CD4-positive, alpha-beta T cell (primary cell): ENCODE measurements around the gene EEF1AKMT3. TPM values are rescaled to one million over a fixed set of nuclear protein-coding genes. Genes with fewer than 3 reads are reported as not detected.
A peak's percentile ranks its signal among the peaks of the same experiment; 100 is the strongest.

Experiments
- ATAC-seq: fragments of 200-7000 bp; cut with Tn5 transposase; one replicate; pipeline ENCODE4 v1.10.0; 2022; ENCODE audit warnings: mild to moderate bottlenecking; ENCODE audit not compliant: poor library complexity
- CTCF ChIA-PET: fragments of 350-600 bp; sonication (Branson Sonifier 250); formaldehyde crosslinking; loops from one replicate; lab custom pipeline; 2021; ENCODE audit warnings: antibody characterized with exemption, inconsistent platforms; lab: Charles Lee
- POLR2A ChIA-PET: fragments of 350-600 bp; sonication (Branson Sonifier 250); formaldehyde crosslinking; loops from one replicate; lab custom pipeline; 2021; ENCODE audit warnings: antibody characterized with exemption, inconsistent platforms; lab: Charles Lee
- DNase-seq, 14 experiments: peaks; one replicate each; pipeline ENCODE4 v3.0.0-alpha.2; 2013 to 2020; ENCODE audit warnings: mixed read lengths in 2 of 14
- H3K27ac ChIP-seq, 2 donors: one replicate each; pipeline versions ENCODE4 v1.5.1 to v1.7.0; 2013; ENCODE audit warnings: low read length in 2 of 2, low read depth in 1 of 2, mild to moderate bottlenecking in 1 of 2
- H3K27me3 ChIP-seq, 2 experiments: 1 replicate in 1 of 2; 2 replicates in 1 of 2; pipeline versions ENCODE4 v1.6.1 to v1.7.0; 2013; ENCODE audit warnings: low read length in 2 of 2, control low read depth in 1 of 2, mild to moderate bottlenecking in 1 of 2, moderate library complexity in 1 of 2; ENCODE audit not compliant: insufficient read depth in 2 of 2, control insufficient read depth in 1 of 2
- H3K36me3 ChIP-seq: one replicate; pipeline ENCODE4 v1.6.1; 2013; ENCODE audit warnings: low read length, control low read depth; ENCODE audit not compliant: insufficient read depth
- H3K4me1 ChIP-seq: one replicate; pipeline ENCODE4 v1.6.1; 2013; ENCODE audit warnings: low read length, control low read depth; ENCODE audit not compliant: insufficient read depth
- H3K4me3 ChIP-seq: one replicate; pipeline ENCODE4 v1.5.1; 2013; ENCODE audit warnings: mild to moderate bottlenecking, low read length, moderate library complexity
- H3K9me3 ChIP-seq, 2 experiments: 1 replicate in 1 of 2; 2 replicates in 1 of 2; pipeline versions ENCODE4 v1.6.1 to v1.7.0; 2013; ENCODE audit warnings: low read length in 2 of 2, mild to moderate bottlenecking in 2 of 2, control low read depth in 1 of 2, moderate library complexity in 1 of 2; ENCODE audit not compliant: control insufficient read depth in 1 of 2, insufficient read depth in 1 of 2
- H3K27ac Mint-ChIP-seq: one replicate; pipeline ENCODE4 v1.8.0; 2020; ENCODE audit warnings: mixed read lengths
- H3K27me3 Mint-ChIP-seq: one replicate; pipeline ENCODE4 v1.8.0; 2021; ENCODE audit warnings: mixed read lengths
- H3K36me3 Mint-ChIP-seq: one replicate; pipeline ENCODE4 v1.8.0; 2021; ENCODE audit warnings: low read depth, mixed read lengths
- H3K4me1 Mint-ChIP-seq: one replicate; pipeline ENCODE4 v1.8.0; 2021; ENCODE audit warnings: low read depth, mixed read lengths
- H3K4me3 Mint-ChIP-seq: one replicate; pipeline ENCODE4 v1.8.0; 2020; ENCODE audit warnings: mild to moderate bottlenecking, mixed read lengths
- H3K9me3 Mint-ChIP-seq: one replicate; pipeline ENCODE4 v1.8.0; 2020; ENCODE audit warnings: mixed read lengths
- intact Hi-C, 2 experiments: fragments of 100-400 bp; cut with DNase I in 1 of 2; cut with micrococcal nuclease in 1 of 2; formaldehyde crosslinking; loops; one replicate each; pipeline versions ENCODE4 v1.15.1 to v1.9.0; 2023 to 2025; cut with DNase I, micrococcal nuclease
- total RNA-seq, 174 experiments: library from RNA in 2 of 174; stranded (reverse) in 2 of 174; gene quantifications; one replicate each; pipeline ENCODE4 v1.2.3 and lab custom pipeline; 2021 to 2026
- TF ChIP-seq, protein P1 (sequence below): fragments of 200-600 bp; IDR thresholded peaks from one replicate; pipeline ENCODE4 v1.8.0; 2022; ENCODE audit warnings: antibody characterized with exemption, mild to moderate bottlenecking

Gene EEF1AKMT3
- total RNA-seq, 2 experiments from 2014 or later, result 1.1 to 1.4 TPM

- H3K4me1 Mint-ChIP-seq, result peaks cover 7% of the 10 kb centered on the region
- peak overlapping the region; percentile 59 for H3K27ac Mint-ChIP-seq
- Histone ChIP-seq H3K9me3 (no peaks in the 10 kb centered on the region), H3K36me3 (peaks cover 60% of the 10 kb centered on the region), H3K4me1 (no peaks in the 10 kb centered on the region), H3K27ac (peak overlapping the region in 1 of 2 donors; percentile 33), H3K4me3 (no peak overlapping the region), H3K27me3 (no peaks in the 10 kb centered on the region)
- ATAC-seq (no peak), DNase-seq (no peak)
- intact Hi-C loops, result no loop called here
- ChIA-PET POLR2A (no interaction called here), CTCF (no interaction called here)
- no peaks in the 10 kb centered on the region for H3K27me3 Mint-ChIP-seq
- H3K36me3 Mint-ChIP-seq, result peaks cover 64% of the 10 kb centered on the region
- H3K4me3 Mint-ChIP-seq, result no peak overlapping the region
- no peaks in the 10 kb centered on the region for H3K9me3 Mint-ChIP-seq
- TF ChIP-seq, protein P1, sequence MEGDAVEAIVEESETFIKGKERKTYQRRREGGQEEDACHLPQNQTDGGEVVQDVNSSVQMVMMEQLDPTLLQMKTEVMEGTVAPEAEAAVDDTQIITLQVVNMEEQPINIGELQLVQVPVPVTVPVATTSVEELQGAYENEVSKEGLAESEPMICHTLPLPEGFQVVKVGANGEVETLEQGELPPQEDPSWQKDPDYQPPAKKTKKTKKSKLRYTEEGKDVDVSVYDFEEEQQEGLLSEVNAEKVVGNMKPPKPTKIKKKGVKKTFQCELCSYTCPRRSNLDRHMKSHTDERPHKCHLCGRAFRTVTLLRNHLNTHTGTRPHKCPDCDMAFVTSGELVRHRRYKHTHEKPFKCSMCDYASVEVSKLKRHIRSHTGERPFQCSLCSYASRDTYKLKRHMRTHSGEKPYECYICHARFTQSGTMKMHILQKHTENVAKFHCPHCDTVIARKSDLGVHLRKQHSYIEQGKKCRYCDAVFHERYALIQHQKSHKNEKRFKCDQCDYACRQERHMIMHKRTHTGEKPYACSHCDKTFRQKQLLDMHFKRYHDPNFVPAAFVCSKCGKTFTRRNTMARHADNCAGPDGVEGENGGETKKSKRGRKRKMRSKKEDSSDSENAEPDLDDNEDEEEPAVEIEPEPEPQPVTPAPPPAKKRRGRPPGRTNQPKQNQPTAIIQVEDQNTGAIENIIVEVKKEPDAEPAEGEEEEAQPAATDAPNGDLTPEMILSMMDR, result no peak
These were observed 49.2 kb downstream of the EEF1AKMT3 start for GRCh38 chr12:57821474-57822214.

DNA sequence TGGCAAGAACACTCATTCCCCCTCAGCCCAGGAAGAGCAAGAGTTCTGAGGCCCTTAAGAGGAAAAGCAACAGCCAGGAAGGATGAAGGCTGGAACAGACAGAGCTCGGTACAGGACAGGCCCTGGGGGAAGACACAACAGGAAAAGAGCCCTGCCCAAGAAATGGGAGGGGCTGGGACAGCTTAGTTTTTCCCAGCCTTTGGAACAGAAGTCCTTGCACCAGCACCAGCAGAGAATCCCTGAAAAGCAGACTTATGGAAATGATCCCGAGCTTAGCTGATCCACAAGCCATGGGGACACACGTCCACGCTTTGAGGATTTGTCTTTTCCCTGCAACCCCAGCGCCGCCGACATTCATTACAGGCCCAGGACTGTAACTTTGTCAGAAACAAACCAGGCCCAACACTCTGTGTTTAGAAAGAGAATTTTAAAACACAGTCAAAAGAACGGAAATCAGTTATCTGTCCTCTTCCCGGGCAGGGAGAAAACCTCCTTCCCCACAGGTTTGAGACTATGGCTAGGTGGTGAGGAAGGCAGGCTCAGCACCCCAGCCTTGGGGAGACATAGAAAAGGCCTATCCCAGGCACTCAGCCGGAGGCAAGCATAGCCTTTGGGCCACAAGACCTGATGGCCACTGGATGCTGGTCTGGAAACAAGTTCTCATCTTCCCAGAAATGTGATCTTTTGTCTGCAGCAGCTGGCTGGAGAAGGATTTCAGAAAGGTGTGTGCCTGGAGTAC is 50.1 kb downstream of the EEF1AKMT3 start:
- no peaks in the 10 kb centered on the region for H3K27me3 ChIP-seq
- intact Hi-C loops, result no loop called here
- ChIA-PET POLR2A (no interaction called here), CTCF (no interaction called here)
- Mint-ChIP-seq H3K9me3 (no peaks in the 10 kb centered on the region), H3K4me3 (no peak overlapping the region), H3K27me3 (no peaks in the 10 kb centered on the region), H3K27ac (peak overlapping the region; percentile 59), H3K36me3 (peaks cover 74% of the 10 kb centered on the region), H3K4me1 (peaks cover 7% of the 10 kb centered on the region)
- no peak overlapping the region for H3K4me3 ChIP-seq
- no peak for ATAC-seq
- no peak overlapping the region for H3K27ac ChIP-seq
- H3K36me3 ChIP-seq, result peaks cover 69% of the 10 kb centered on the region
- TF ChIP-seq, protein P1, result no peak
- no peak for DNase-seq
- peaks cover 9% of the 10 kb centered on the region for H3K4me1 ChIP-seq
- no peaks in the 10 kb centered on the region for H3K9me3 ChIP-seq

DNA sequence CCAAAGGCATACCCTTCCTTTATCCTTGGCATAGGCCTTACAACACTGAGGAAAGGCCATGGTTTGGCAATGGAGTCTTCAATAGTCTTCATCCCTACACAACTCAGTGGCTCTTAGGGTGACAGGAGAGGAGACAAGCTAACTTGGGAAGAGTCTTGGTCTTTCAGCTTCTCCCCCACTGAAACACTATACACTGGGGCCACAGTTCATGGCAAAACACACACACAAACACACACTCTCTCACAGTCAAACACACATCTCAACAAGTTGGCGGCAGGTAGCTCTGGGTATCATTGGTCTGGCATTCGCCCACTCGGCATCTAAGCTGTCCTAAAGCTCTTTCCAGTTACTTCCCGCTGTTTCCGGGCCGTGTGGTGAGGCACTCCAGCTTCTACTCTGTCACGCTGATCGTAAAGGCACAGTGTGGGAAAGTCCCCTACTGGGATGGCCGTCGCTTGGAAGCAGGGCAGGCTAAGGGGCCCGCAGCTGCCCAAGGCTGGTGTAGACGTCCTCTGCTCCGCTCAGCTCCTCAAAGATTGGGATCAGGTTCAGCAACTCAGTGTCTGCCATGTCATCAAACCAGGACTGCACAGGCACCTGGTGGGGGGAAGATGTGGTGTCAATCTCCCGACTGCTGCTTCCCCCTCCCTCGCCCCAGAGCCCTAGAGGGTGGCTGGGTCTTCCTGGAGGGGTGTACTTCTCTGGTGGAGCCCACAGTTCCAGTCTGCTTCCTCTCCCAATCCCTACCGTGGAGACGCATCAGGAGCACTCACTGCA is 50.9 kb downstream of the EEF1AKMT3 start:
- CTCF ChIA-PET, result no interaction called here

More for the DNA sequence above, 50.9 kb downstream of the EEF1AKMT3 start:
- no peak for DNase-seq
- intact Hi-C loops, result no loop called here
- H3K9me3 Mint-ChIP-seq, result no peaks in the 10 kb centered on the region
- peak overlapping the region; percentile 59 for H3K27ac Mint-ChIP-seq
- H3K36me3 ChIP-seq, result peaks cover 75% of the 10 kb centered on the region
- POLR2A ChIA-PET, result interaction anchor here (0.6 to 1.6 kb wide), 2 partner anchors 12 to 23 kb away, joined by 3 to 4 read pairs; partner anchors contain the start of gene CTDSP2
- H3K27me3 Mint-ChIP-seq, result no peaks in the 10 kb centered on the region
- H3K36me3 Mint-ChIP-seq, result peaks cover 81% of the 10 kb centered on the region
- no peak overlapping the region for H3K4me3 ChIP-seq
- ATAC-seq, result no peak
- TF ChIP-seq, protein P1, result no peak
- peaks cover 11% of the 10 kb centered on the region for H3K4me1 ChIP-seq
- no peak overlapping the region for H3K27ac ChIP-seq
- H3K9me3 ChIP-seq, result no peaks in the 10 kb centered on the region
- no peak overlapping the region for H3K4me3 Mint-ChIP-seq
- H3K4me1 Mint-ChIP-seq, result peaks cover 7% of the 10 kb centered on the region
- no peaks in the 10 kb centered on the region for H3K27me3 ChIP-seq
